G401 (cell line): Measurements from ENCODE around the gene HLF. TPM values are rescaled to one million over a fixed set of nuclear protein-coding genes. Genes with fewer than 3 reads are reported as not detected.

Experiments used
- DNase-seq: peaks from one replicate; pipeline ENCODE4 v3.0.0-alpha.2; 2015; ENCODE audit warnings: low spot score
- in situ Hi-C: cut with HindIII; loops from 2 replicates; pipeline ENCODE4 v1.10.0; 2016; ENCODE audit warnings: low sequenced_read_pairs, mixed read lengths
- total RNA-seq: library from RNA; depleted of rRNA; stranded (reverse); fragments of >200 nt; shearing (Covaris generic); gene quantifications from 2 replicates; pipeline ENCODE4 v1.2.3, GENCODE V29; 2014

The HLF gene
- total RNA-seq, 1 experiment from 2014 or later = 0.95 TPM

- DNase-seq = no peak
- in situ Hi-C loops = no loop called here
Observed at GRCh38 chr17:55272711-55273578, 8.2 kb downstream of the HLF start.

- in situ Hi-C loops = no loop called here
- DNase-seq = peak; percentile 99
Observed at GRCh38 chr17:55273579-55274354, 9.0 kb downstream of the HLF start.

DNA sequence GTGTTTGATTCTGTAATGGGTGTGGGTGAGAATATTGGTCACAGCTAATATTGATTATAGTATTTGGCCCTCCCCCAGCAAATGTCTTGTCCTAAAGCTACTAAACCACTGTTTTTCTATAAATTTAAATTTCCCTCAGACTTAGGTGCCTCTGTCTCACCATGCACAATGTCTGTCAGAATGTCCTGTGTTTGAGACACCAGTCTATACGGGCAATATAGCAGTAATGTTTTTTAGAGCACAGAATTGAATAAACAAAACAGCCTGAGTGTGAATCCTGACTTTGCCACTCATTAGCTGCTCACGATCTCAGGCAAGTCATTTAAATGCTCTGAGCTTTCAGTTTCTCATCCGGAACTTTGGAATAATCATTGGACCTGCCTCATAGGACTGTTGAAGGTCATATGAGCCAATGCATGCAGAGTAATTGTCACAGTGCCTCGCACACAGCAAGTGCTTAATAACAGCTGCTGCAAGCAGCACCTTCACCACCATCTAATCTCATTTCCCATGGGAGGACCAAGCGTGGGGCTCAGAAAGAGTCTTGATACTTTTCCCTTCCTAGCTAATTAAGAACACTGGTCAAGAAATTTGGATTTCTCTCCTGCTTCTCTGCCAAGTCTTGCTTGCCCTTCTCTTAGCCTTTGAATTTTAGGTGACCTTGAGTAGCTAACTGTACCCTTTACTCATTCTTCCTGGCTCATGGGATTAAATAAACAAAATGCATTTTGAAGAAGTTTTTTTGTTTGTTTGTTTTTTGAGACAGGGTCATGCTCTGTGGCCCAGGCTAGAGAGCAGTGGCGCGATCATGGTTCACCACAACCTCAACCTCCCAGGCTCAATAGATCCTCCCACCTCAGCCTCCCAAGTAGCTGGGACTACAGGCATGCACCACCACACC is 9.8 kb downstream of the HLF start:
- in situ Hi-C loops = no loop called here
- DNase-seq = no peak

DNA sequence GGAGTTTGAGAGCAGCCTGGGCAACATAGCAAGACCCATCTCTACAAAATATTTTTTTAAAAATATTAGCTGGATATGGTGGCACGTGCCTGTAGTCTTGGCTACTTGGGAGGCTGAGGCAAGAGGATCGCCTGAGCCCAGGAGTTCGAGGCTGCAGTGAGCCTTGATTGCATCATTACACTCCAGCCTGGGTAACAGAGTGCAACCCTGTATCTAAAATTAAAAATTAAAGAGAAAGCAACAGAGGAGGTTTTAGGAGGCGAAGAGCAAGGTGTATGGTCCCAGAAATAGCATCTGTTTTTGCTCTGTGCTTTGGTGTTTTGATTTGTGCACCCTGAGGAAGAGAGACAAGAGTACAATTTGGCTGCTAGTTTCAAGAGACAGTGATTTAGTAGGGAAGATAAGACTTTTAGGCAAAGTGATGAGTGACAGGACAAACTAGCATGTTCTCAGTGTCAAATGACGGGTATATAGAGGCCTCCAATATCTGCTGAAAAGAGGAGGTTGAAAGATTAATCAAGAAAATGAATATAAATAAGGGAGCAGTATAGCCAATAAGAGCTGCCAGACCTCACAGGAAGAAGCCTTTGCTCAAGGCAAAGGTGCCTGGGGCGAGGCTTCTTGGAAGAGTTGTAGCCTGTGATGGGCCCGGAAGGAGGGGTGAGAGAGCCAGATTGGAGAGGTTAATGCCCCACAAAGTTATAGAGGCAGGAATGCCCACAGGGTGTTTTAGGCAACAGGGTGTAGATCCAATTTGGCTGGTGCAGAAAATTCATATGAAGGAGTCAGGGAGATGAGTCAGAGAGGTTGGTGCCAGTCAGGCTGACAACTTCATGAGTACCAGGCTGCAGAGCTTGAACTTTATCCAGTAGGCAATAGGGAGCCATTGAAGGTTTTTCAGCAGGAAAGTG is 11.4 kb downstream of the HLF start:
- in situ Hi-C loops = no loop called here

DNA sequence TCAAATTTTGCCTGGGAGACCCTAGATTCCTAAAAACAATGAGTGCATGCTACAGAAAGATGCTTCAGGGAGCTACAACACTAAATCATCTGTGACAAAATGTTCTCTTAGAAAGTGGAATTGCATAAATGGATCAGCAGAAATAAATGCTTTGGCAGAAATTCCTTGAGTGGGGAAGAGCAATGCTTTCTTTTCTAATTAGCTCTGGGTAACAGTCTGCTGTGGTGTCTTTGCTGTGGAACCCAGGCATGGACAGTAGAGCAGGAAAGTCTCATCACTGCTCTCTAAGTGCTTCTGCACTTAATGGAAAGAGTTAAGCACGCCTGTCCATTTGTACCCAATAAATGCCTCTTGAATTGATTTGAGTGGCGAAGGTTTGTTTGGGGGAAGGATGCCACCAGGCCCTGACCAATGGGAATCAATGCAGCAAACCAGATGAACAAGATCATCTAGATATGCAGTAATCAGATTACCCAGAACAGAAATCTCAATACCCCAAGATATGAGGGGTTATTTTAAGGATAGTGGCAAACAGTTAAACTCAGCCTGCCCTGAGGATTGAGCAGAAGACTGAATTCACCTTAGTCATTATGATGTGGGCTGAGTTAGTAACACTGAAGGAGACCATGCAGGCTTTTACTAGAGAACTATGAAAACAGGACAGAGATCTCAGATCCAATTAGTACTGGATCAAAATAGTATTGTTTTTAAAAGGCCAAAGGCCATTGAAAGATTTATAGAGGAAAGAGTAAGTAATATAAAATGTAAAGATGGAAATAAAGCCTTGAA is 13.6 kb downstream of the HLF start:
- DNase-seq = no peak
- in situ Hi-C loops = no loop called here

More for the DNA sequence above, 11.4 kb downstream of the HLF start:
- no peak for DNase-seq

- in situ Hi-C loops = no loop called here
- no peak for DNase-seq
Observed at GRCh38 chr17:55279203-55279602, 14.4 kb downstream of the HLF start.

GRCh38 chr17:55279788-55280187 is 15.0 kb downstream of the HLF start:
- in situ Hi-C loops = no loop called here
- DNase-seq = no peak

GRCh38 chr17:55280212-55280611 is 15.5 kb downstream of the HLF start:
- in situ Hi-C loops = no loop called here
- DNase-seq = no peak

DNA sequence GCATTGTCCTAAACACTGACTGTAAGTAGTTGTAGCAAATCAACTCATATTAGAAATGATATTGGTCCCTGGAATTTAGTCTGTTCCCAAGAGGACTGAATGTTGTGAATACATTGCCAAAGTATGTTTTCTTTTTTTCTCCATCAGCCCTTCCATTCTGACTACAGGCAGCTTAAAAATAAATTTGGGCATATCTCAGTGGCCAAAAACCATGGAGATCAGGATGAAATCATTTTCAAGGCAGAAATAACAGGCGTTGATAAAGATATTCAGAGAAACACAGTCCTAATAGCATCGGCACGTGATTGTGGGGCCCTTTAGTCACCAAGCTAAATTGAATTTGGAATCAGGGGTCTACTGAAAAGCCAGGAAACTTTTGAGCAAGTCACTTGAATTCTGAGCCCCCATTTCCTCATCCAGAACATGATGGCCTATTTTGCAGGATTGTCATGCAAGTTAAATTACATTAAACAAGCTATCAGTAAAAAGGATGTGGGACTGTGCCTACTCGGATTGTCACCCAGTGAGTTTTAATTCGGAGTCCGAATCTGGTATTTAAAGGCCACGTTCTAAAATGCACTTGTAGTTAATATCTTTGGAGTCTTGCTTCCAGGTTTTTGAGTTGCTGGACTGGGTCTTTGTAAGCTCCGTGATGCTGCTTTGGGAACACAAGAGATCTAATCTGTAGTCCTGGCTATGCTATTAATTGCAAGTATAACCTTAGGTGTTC is 17.1 kb downstream of the HLF start:
- no peak for DNase-seq
- in situ Hi-C loops = no loop called here

- DNase-seq = no peak
- in situ Hi-C loops = no loop called here
Observed at GRCh38 chr17:55282379-55282702, 17.6 kb downstream of the HLF start.

- no peak for DNase-seq
- in situ Hi-C loops = no loop called here
Observed at GRCh38 chr17:55282741-55283140, 18.0 kb downstream of the HLF start.

- in situ Hi-C loops = no loop called here
- no peak for DNase-seq
Observed at GRCh38 chr17:55283256-55283965, 18.7 kb downstream of the HLF start.

DNA sequence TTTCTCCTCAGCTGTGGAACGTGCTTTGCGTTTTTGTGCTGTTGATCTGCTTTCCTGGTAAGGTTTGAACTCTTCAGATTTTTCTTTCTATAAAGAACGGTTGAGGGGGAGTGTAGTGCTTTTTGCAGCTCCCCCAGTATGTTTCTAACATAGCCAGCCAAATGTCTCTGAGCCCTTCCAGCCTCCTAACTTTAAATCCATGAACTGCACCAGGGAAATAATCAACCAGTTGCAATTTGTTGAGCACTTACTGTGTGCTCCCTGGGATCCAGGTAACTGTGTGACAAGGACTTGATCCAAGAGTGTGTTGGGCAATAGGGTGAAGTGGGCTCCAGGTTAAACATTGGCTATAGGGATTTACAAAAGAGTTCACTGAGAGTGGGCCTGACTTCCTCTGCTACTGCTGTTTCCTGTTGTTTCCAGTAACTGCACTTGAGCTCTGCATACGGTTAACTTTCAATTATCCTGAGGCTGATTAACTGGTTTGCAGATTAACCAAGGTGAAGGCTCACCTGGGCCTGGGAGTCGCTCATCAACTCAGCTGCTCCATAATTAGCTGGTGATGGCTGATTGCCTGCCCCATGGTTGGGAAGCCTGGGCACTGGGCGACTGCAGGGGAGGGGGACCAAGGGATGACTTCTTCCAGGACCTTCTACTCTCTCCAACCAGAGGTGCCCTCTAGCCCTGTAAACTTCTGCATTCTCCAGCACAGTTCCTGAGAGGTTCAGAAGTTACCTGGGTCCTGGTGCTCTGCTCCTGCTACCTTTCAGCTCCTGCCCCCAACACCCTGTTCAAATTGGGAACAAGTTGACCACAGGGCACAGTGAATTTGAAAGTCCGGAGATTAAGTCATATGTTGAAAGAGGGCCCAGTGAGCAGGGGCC is 19.5 kb downstream of the HLF start:
- in situ Hi-C loops = no loop called here
- DNase-seq = no peak

GRCh38 chr17:55284944-55285339 is 20.2 kb downstream of the HLF start:
- DNase-seq = no peak
- in situ Hi-C loops = no loop called here

- DNase-seq = peak; percentile 76
- in situ Hi-C loops = no loop called here
Observed at GRCh38 chr17:55285340-55286301, 20.9 kb downstream of the HLF start.
